PFSK-1 (cell line): ENCODE data around the gene RAB4A.

Experiments
- FOXP2 ChIP-seq: optimal IDR thresholded peaks from 2 replicates; pipeline ENCODE3; 2011; ENCODE audit warnings: borderline replicate concordance, control low read depth, inconsistent platforms; ENCODE audit not compliant: insufficient read depth; ENCODE audit errors: extremely low read length, extremely low read depth
- POLR2AphosphoS5 ChIP-seq: IDR thresholded peaks from 2 replicates; pipeline ENCODE4 v1.6.1; 2012; ENCODE audit warnings: low read depth, mild to moderate bottlenecking, control low read depth, low read length, moderate library complexity
- SIN3A ChIP-seq: IDR thresholded peaks from 2 replicates; pipeline ENCODE4 v1.6.1; 2012; ENCODE audit warnings: mild to moderate bottlenecking, low read length, moderate library complexity, borderline replicate concordance; ENCODE audit not compliant: insufficient read depth
- TAF1 ChIP-seq: IDR thresholded peaks from 2 replicates; pipeline ENCODE4 v1.6.1; 2012; ENCODE audit warnings: low read length, control low read depth, borderline replicate concordance; ENCODE audit not compliant: insufficient read depth
- TF ChIP-seq, protein P1 (sequence below), 2 experiments: IDR thresholded peaks; 2 replicates each; pipeline versions ENCODE4 v1.6.1 to v1.8.0; 2011 to 2012; ENCODE audit warnings: low read depth in 2 of 2, low read length in 2 of 2, control low read depth in 1 of 2, inconsistent platforms in 1 of 2, mild to moderate bottlenecking in 1 of 2, moderate library complexity in 1 of 2; ENCODE audit not compliant: insufficient read depth in 1 of 2

Gene RAB4A

DNA sequence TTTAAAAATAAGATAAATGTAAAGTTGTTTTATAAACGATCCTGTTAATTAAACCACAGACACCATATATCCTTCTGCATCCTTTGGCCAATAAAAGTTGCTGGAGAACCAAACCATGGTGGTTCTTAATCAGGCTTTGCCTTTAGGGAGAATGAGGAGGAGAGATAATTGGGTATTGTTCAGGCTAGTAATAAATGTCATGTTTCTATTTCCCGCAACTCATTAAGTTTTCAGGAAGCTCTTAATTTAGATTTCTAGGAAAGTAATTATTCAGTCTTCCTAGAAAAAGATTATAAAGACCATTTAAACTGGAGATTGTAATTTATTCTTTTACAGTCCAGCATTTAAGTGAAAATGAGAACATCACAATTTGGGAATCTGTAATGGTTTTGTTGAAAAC lies 34.5 kb downstream of the RAB4A start:
- TF ChIP-seq SIN3A (no peak), TAF1 (no peak), POLR2AphosphoS5 (no peak), FOXP2 (no peak)
- TF ChIP-seq, protein P1, sequence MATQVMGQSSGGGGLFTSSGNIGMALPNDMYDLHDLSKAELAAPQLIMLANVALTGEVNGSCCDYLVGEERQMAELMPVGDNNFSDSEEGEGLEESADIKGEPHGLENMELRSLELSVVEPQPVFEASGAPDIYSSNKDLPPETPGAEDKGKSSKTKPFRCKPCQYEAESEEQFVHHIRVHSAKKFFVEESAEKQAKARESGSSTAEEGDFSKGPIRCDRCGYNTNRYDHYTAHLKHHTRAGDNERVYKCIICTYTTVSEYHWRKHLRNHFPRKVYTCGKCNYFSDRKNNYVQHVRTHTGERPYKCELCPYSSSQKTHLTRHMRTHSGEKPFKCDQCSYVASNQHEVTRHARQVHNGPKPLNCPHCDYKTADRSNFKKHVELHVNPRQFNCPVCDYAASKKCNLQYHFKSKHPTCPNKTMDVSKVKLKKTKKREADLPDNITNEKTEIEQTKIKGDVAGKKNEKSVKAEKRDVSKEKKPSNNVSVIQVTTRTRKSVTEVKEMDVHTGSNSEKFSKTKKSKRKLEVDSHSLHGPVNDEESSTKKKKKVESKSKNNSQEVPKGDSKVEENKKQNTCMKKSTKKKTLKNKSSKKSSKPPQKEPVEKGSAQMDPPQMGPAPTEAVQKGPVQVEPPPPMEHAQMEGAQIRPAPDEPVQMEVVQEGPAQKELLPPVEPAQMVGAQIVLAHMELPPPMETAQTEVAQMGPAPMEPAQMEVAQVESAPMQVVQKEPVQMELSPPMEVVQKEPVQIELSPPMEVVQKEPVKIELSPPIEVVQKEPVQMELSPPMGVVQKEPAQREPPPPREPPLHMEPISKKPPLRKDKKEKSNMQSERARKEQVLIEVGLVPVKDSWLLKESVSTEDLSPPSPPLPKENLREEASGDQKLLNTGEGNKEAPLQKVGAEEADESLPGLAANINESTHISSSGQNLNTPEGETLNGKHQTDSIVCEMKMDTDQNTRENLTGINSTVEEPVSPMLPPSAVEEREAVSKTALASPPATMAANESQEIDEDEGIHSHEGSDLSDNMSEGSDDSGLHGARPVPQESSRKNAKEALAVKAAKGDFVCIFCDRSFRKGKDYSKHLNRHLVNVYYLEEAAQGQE (IDR thresholded peaks at IDR 0.05; ENCODE audit: insufficient read depth in 1 of 2, low read depth in 2 of 2, low read length in 2 of 2): no peak

DNA sequence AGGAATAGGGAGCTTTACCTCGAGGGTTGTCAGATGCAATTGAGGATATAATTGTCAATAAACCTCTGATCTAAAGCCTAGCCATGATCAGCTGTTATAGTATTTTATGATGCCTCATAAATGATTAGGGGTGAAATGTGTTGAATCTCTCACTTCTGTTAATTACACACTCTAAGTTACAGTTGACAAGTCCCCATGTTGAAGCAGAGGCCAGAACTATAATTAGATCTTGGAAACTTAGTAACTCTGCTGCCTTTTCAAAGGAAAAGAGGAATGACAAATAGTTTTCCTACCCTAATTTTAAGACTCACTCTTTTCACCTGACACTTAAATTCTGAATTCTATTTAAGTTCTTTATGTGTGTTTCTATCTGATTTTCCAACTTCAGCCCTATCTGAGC lies 38.2 kb downstream of the RAB4A start:
- TF ChIP-seq POLR2AphosphoS5 (no peak), TAF1 (no peak), SIN3A (no peak), FOXP2 (no peak)
- TF ChIP-seq, protein P1 (IDR thresholded peaks at IDR 0.05; ENCODE audit: insufficient read depth in 1 of 2, low read depth in 2 of 2, low read length in 2 of 2): no peak

DNA sequence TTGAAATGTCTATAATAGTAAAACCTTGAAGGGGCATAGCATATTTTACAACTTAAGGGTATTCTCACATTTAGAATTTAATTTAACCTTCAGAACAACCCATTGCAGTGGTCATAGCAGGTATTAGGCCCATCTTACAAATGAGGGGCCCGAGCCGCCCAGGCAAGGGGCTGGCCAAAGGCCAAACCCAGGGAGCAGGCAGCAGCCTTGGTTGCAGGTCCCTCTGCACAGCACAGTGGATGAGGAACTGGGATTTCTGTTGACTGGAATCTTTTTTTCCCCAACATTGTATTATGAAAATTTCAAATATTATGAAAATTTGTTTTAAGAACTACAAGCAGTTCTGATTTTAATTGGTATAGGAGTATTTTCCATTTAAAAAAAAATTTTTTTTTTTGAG lies 38.8 kb downstream of the RAB4A start:
- TF ChIP-seq, protein P1 (IDR thresholded peaks at IDR 0.05; ENCODE audit: insufficient read depth in 1 of 2, low read depth in 2 of 2, low read length in 2 of 2): no peak
- TF ChIP-seq FOXP2 (no peak), TAF1 (no peak), POLR2AphosphoS5 (no peak), SIN3A (no peak)

DNA sequence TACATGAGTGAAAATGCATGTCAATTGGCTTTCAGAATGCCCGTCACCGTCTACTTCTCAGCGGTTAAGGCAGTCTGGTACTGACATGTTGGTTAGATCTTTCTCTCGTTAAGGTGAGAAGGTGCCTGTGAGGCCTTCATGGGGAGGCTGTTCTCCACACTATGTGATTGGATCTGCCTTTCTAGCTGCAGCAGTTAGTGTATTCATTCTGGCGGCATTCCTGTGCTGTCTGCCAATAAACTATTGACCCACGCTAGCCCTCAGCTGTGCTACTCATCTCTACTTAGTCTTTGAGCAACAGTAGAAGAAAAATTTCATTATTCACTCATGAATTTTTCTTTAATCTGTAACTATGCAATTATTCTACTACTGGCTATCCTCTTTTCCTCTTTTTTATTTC lies 39.9 kb downstream of the RAB4A start:
- TF ChIP-seq TAF1: no peak
- TF ChIP-seq, protein P1 (IDR thresholded peaks at IDR 0.05; ENCODE audit: insufficient read depth in 1 of 2, low read depth in 2 of 2, low read length in 2 of 2): no peak
- TF ChIP-seq POLR2AphosphoS5: no peak
- TF ChIP-seq FOXP2: no peak

DNA sequence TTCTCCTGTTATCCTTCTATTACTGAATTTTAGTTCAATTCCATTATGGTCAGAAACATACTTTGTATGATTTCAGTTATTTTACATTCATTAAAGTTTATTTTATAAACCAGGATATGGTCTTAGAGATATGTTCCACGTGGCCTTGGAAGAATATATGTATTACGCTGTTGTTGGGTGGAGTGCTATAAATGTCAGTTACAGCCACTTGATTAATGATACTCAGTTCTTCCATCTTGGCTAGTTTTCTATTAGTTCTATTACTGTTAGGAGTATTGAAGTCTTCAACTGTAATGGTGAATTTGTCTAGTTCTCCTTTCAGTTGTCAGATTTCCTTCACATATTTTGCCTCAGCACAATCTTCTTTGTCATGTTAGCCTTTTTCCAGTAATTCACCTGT lies 45.3 kb downstream of the RAB4A start:
- no peak for TF ChIP-seq FOXP2
- TF ChIP-seq, protein P1 (IDR thresholded peaks at IDR 0.05; ENCODE audit: insufficient read depth in 1 of 2, low read depth in 2 of 2, low read length in 2 of 2): no peak
- TF ChIP-seq TAF1: no peak
- TF ChIP-seq POLR2AphosphoS5: no peak
- TF ChIP-seq SIN3A: no peak
